ENCODE results near the gene PCBP2. TPM values are rescaled to one million over a fixed set of nuclear protein-coding genes. Genes with fewer than 3 reads are reported as not detected.

PCBP2 gene
- polyA plus RNA-seq, 1 of the 3 experiments (the other 2 are of a cell fraction): 368 TPM

GRCh38 chr12:53454707-53455106 is 2.8 kb downstream of the PCBP2 start:
- H3K9ac ChIP-seq: no peak overlapping the region
- POLR2A ChIA-PET: interaction anchor here (0.7 to 1.7 kb wide), 8 partner anchors 14 to 133 kb away, joined by 3 to 10 read pairs (median 5); partner anchors contain the start of genes AAAS and TARBP2
- peaks cover 56 to 66% of the 10 kb centered on the region in 2 experiments for H3K36me3 ChIP-seq (replicated peaks in 1 of 2; ENCODE audit: control insufficient read depth in 1 of 2, insufficient read depth in 2 of 2, low read length in 1 of 2)

GRCh38 chr12:53456654-53457366 is 4.9 kb downstream of the PCBP2 start:
- Histone ChIP-seq H3F3A (replicated peaks; ENCODE audit: insufficient read depth) (peaks cover 28% of the 10 kb centered on the region), H3K9me2 (no peaks in the 10 kb centered on the region), H2AFZ (ENCODE audit: low read depth) (no peak overlapping the region), H3K4me3 (ENCODE audit: low read depth in 2 of 2, low read length in 1 of 2) (no peak overlapping the region), H3K27ac (ENCODE audit: low read depth in 2 of 2, low read length in 1 of 2) (no peak overlapping the region), H3K27me3 (ENCODE audit: insufficient read depth) (no peaks in the 10 kb centered on the region), H3K36me3 (replicated peaks in 1 of 2; ENCODE audit: control insufficient read depth in 1 of 2, insufficient read depth in 2 of 2, low read length in 1 of 2) (peaks cover 76 to 87% of the 10 kb centered on the region in 2 experiments), H3K79me2 (ENCODE audit: insufficient read depth) (peaks cover 96% of the 10 kb centered on the region), H3K9me3 (no peaks in the 10 kb centered on the region), H4K20me1 (ENCODE audit: insufficient read depth) (peaks cover 93% of the 10 kb centered on the region), H3K9ac (no peak overlapping the region), H3K4me2 (no peak overlapping the region), H3K4me1 (ENCODE audit: control insufficient read depth in 1 of 2, insufficient read depth in 2 of 2, low read depth in 1 of 2, low read length in 1 of 2) (peaks cover 14 to 20% of the 10 kb centered on the region in 2 experiments)
- TF ChIP-seq FOSL2 (IDR thresholded peaks at IDR 0.05; ENCODE audit: borderline replicate concordance, low read depth) (no peak), NRF1 (IDR thresholded peaks at IDR 0.05; ENCODE audit: low read depth, low read length) (no peak), MEF2A (IDR thresholded peaks at IDR 0.05; ENCODE audit: borderline replicate concordance, low read depth) (no peak), EP300 (IDR thresholded peaks at IDR 0.05; ENCODE audit: borderline replicate concordance in 1 of 2, low read depth in 1 of 2, low read length in 1 of 2) (no peak), RCOR1 (IDR thresholded peaks at IDR 0.05; ENCODE audit: low read length) (no peak)
- CTCF ChIA-PET: interaction anchor here (0.7 to 1.8 kb wide), 2 partner anchors 36 to 132 kb away, joined by 3 to 7 read pairs; no protein-coding TSS in a partner anchor
- DNase-seq: no peak
- WGBS (ENCODE audit: low lambda C conversion rate): 81% methylated on average over 6 of the region's 6 CpGs
- POLR2A ChIA-PET: no interaction called here

More at GRCh38 chr12:53454707-53455106, 2.8 kb downstream of the PCBP2 start:
- H3K27me3 ChIP-seq (ENCODE audit: insufficient read depth): no peaks in the 10 kb centered on the region
- H3K9me3 ChIP-seq: no peaks in the 10 kb centered on the region
- peak; percentile 58 for DNase-seq
- TF ChIP-seq MXI1 (IDR thresholded peaks at IDR 0.05; ENCODE audit: low read depth, low read length) (0 out of 2 replicates have a peak, but pooled peaks have one; percentile 28), REST (IDR thresholded peaks at IDR 0.05; ENCODE audit: low read depth, low read length) (no peak)
- no peak overlapping the region for H2AFZ ChIP-seq (ENCODE audit: low read depth)
- H3K9me2 ChIP-seq: no peaks in the 10 kb centered on the region
- H4K20me1 ChIP-seq (ENCODE audit: insufficient read depth): peaks cover 72% of the 10 kb centered on the region
- peaks cover 27% of the 10 kb centered on the region for H3F3A ChIP-seq (replicated peaks; ENCODE audit: insufficient read depth)
- H3K4me3 ChIP-seq (ENCODE audit: low read depth in 2 of 2, low read length in 1 of 2): peak overlapping the region; percentile 68 to 83; a peak in 2 of 4 replicates
- CTCF ChIA-PET: interaction anchor here (0.7 to 2.6 kb wide), 13 partner anchors 10 to 243 kb away, joined by 3 to 10 read pairs (median 5); partner anchors contain the start of gene AAAS
- H3K27ac ChIP-seq (ENCODE audit: low read depth in 2 of 2, low read length in 1 of 2): no peak overlapping the region; a peak in 2 of 4 replicates
- H3K4me1 ChIP-seq (ENCODE audit: control insufficient read depth in 1 of 2, insufficient read depth in 2 of 2, low read depth in 1 of 2, low read length in 1 of 2): peaks cover 10 to 15% of the 10 kb centered on the region in 2 experiments
- WGBS (ENCODE audit: low lambda C conversion rate): 28% methylated on average over 3 of the region's 3 CpGs
- peak overlapping the region; percentile 88 for H3K4me2 ChIP-seq
- H3K79me2 ChIP-seq (ENCODE audit: insufficient read depth): peaks cover 75% of the 10 kb centered on the region
